ENCODE measurements around the gene FRYL. TPM values are rescaled to one million over a fixed set of nuclear protein-coding genes. Genes with fewer than 3 reads are reported as not detected.
A peak's percentile ranks its signal among the peaks of the same experiment; 100 is the strongest.
"Not testable (repeated sequence)": the region's sequence is repeated elsewhere in the genome, so short reads cannot be mapped to it uniquely, and the experiment has no call there.

The FRYL gene
- total and polyA plus RNA-seq, 2 donors = 33.2 to 44.2 TPM

DNA sequence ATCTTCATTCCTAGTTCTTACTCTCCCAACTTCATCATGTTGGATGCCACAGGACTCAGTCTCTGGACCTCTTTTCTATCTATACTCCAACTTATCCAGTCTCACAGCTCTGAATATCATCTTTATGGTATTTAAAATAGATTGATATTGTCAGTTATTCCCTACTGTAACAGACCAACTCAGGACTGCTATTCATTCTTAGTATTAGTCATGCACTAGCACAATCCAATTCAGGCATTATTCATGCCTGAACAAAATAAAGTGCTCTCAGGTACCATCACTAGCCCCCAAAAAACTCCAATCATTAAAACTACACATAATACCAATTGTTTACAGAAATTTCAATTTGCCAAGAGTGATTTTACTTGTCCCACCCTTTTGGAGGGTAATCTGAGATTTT lies 37.7 kb downstream of the FRYL start:
- DNase-seq (ENCODE audit: low read depth in 6 of 9, low spot score in 9 of 9) = no peak
- Histone ChIP-seq H3K4me1 (ENCODE audit: control insufficient read depth in 2 of 2, insufficient read depth in 2 of 2, low read length in 2 of 2) (peaks cover 7 to 11% of the 10 kb centered on the region in 2 donors), H3K36me3 (ENCODE audit: control insufficient read depth in 2 of 2, insufficient read depth in 2 of 2, low read length in 1 of 2) (no peaks in the 10 kb centered on the region)

DNA sequence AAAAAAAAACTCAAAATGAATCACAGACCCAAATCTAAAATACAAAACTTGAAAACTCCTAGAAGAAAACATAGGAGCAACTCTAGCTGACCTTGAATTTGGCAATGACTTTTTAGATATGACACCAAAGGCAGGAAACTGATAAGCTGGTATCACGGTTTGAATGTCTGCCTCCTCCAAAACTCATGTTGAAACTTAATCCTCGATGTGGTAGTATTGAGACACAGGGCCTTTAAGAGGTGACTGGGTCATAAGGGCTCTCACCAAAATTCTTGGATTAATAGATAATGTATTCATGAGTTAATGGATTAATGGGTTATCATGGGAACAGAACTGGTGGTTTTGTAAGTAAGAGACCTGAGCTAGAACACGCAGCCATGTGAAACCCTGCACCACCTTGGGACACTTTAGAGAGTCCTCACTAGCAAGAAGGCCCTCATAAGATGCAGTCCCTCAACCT lies 40.5 kb downstream of the FRYL start:
- H3K4me1 ChIP-seq (ENCODE audit: control insufficient read depth in 2 of 2, insufficient read depth in 2 of 2, low read length in 2 of 2) = peaks cover 0 to 3% of the 10 kb centered on the region in 2 donors
- H3K27ac ChIP-seq (ENCODE audit: low read depth in 1 of 2, low read length in 1 of 2) = no peak overlapping the region
- WGBS = 84% methylated on average over 3 of the region's 3 CpGs

More for the DNA sequence above, 37.7 kb downstream of the FRYL start:
- H3K9me3 ChIP-seq (ENCODE audit: control insufficient read depth in 2 of 2, insufficient read depth in 1 of 2, low read length in 1 of 2) = no peaks in the 10 kb centered on the region
- peak overlapping the region; percentile 10 to 53 for H3K27ac ChIP-seq (ENCODE audit: low read depth in 1 of 2, low read length in 1 of 2)
- H3K4me3 ChIP-seq (ENCODE audit: low read length in 2 of 2) = no peak overlapping the region
- H3K27me3 ChIP-seq (ENCODE audit: control insufficient read depth in 2 of 2, insufficient read depth in 1 of 2, low read length in 1 of 2) = no peaks in the 10 kb centered on the region

DNA sequence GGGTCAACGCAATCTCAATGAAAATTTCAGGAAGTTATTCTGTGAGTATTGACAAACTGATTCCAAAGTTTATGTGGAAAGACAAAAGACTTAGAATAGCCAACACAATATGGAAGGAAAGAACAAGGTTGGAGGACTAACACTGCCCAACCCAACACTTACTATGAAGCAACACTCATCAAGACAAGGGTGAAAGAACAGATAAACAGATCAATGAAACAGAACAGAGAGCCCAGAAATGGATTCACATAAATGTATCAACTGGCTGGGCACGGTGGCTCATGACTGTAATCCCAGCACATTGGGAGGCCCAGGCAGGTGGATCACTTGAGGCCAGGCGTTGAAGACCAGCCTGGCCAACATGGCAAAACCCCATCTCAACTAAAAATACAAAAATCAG lies 41.2 kb downstream of the FRYL start:
- H3K4me3 ChIP-seq (ENCODE audit: low read length in 2 of 2) = no peak overlapping the region
- H3K4me1 ChIP-seq (ENCODE audit: control insufficient read depth in 2 of 2, insufficient read depth in 2 of 2, low read length in 2 of 2) = peaks cover 0 to 3% of the 10 kb centered on the region in 2 donors
- no peak overlapping the region for H3K27ac ChIP-seq (ENCODE audit: low read depth in 1 of 2, low read length in 1 of 2)
- no peaks in the 10 kb centered on the region for H3K9me3 ChIP-seq (ENCODE audit: control insufficient read depth in 2 of 2, insufficient read depth in 1 of 2, low read length in 1 of 2)
- WGBS = 100% methylated on average over 3 of the region's 3 CpGs
- no peak for DNase-seq (ENCODE audit: low read depth in 6 of 9, low spot score in 9 of 9)
- H3K36me3 ChIP-seq (ENCODE audit: control insufficient read depth in 2 of 2, insufficient read depth in 2 of 2, low read length in 1 of 2) = no peaks in the 10 kb centered on the region
- H3K27me3 ChIP-seq (ENCODE audit: control insufficient read depth in 2 of 2, insufficient read depth in 1 of 2, low read length in 1 of 2) = no peaks in the 10 kb centered on the region

More for the DNA sequence above, 40.5 kb downstream of the FRYL start:
- Histone ChIP-seq H3K27me3 (ENCODE audit: control insufficient read depth in 2 of 2, insufficient read depth in 1 of 2, low read length in 1 of 2) (no peaks in the 10 kb centered on the region), H3K9me3 (ENCODE audit: control insufficient read depth in 2 of 2, insufficient read depth in 1 of 2, low read length in 1 of 2) (no peaks in the 10 kb centered on the region), H3K4me3 (ENCODE audit: low read length in 2 of 2) (no peak overlapping the region), H3K36me3 (ENCODE audit: control insufficient read depth in 2 of 2, insufficient read depth in 2 of 2, low read length in 1 of 2) (no peaks in the 10 kb centered on the region)
- no peak for DNase-seq (ENCODE audit: low read depth in 6 of 9, low spot score in 9 of 9)

DNA sequence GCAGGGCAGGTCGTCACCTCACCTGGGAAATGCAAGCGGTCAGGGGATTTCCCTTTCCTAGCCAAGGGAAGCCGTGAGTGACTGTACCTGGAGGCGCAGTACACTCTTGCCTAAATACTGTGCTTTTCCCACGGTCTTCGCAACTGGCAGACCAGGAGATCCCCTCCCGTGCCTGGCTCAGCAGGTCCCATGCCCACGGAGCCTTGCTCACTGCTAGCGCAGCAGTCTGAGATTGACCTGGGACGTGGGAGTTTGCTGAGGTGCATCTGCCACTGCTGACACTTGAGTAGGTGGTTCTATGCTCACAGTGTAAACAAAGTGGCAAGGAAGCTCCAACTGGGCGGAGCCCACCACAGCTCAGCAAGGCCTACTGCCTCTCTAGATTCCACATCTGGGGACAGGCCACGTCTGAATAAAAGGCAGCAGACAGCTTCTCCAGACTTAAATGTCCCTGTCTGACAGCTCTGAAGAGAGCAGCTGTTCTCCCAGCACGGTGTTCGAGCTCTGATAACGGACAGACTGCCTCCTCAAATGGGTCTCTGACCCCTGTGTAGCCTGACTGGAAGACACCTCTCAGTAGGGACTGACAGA lies 51.1 kb downstream of the FRYL start:
- peaks cover 0 to 10% of the 10 kb centered on the region in 2 donors for H3K4me1 ChIP-seq (ENCODE audit: control insufficient read depth in 2 of 2, insufficient read depth in 2 of 2, low read length in 2 of 2)
- not testable (repeated sequence) for H3K27me3 ChIP-seq (ENCODE audit: control insufficient read depth in 2 of 2, insufficient read depth in 1 of 2, low read length in 1 of 2); H3K36me3 ChIP-seq (ENCODE audit: control insufficient read depth in 2 of 2, insufficient read depth in 2 of 2, low read length in 1 of 2); H3K4me3 ChIP-seq (ENCODE audit: low read length in 2 of 2); H3K27ac ChIP-seq (ENCODE audit: low read depth in 1 of 2, low read length in 1 of 2); H3K9me3 ChIP-seq (ENCODE audit: control insufficient read depth in 2 of 2, insufficient read depth in 1 of 2, low read length in 1 of 2)
- DNase-seq (ENCODE audit: low read depth in 6 of 9, low spot score in 9 of 9) = peak in 2 of 9 donors; percentile 1 to 33
- WGBS = 85% methylated on average over 15 of the region's 15 CpGs

DNA sequence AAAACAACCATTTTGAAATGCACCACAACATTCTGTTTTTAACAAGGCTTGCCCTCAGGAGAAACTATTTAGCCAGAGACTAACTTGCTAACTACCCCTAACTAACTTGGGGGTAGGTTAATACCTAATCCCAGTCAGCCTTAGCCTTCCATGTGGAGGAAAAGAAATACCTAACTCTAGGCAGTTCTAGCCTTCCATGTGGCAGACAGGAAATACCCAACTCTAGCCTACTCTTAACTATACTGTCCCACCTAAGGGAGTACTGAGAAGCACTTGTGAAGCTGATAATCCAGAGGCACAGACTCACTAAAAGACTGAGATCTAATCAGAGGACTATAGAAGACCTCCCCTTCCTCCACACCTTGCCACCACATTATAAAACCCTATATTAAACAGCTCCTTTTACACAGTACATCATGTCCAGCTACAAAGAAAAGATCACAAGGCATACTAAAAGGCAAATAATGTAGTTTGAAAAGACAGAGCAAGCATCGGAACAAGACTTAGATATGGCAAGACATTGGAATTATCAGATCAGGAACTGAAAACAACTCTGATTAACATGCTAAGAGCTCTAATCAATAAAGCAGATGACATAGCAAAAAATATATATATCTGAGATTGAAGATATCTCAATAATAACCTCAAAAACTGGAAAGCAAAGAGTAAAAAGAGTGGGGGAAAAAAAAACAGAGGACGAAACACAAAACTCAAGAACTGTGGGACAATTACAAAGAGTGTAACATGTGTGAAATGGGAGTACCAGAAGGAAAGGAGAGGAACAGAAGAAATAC lies 52.2 kb downstream of the FRYL start:
- WGBS = 97% methylated on average over 2 of the region's 2 CpGs
- no peak for DNase-seq (ENCODE audit: low read depth in 6 of 9, low spot score in 9 of 9)
- H3K27me3 ChIP-seq (ENCODE audit: control insufficient read depth in 2 of 2, insufficient read depth in 1 of 2, low read length in 1 of 2) = no peaks in the 10 kb centered on the region
- no peaks in the 10 kb centered on the region for H3K36me3 ChIP-seq (ENCODE audit: control insufficient read depth in 2 of 2, insufficient read depth in 2 of 2, low read length in 1 of 2)
- peaks cover 0 to 3% of the 10 kb centered on the region in 2 donors for H3K9me3 ChIP-seq (ENCODE audit: control insufficient read depth in 2 of 2, insufficient read depth in 1 of 2, low read length in 1 of 2)
- no peak overlapping the region for H3K4me3 ChIP-seq (ENCODE audit: low read length in 2 of 2)
- no peak overlapping the region for H3K27ac ChIP-seq (ENCODE audit: low read depth in 1 of 2, low read length in 1 of 2)
- H3K4me1 ChIP-seq (ENCODE audit: control insufficient read depth in 2 of 2, insufficient read depth in 2 of 2, low read length in 2 of 2) = peaks cover 0 to 10% of the 10 kb centered on the region in 2 donors

DNA sequence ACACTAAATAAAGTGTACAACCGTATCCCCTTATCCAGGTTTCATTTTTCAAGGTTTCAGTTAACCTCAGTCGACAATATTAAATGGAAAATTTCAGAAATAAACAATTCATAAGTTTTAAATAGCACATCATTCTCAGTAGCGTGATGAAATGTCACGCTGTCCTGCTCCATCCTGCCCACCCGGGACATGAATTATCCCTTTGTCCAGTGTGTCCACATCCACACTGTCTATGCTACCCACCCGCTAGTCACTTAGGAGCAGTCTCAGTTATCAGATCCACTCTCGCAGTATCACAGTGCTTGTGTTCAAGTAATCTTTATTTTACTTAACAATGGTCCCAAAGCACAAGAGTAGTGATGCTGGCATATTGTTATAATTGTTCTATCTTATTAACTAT lies 54.7 kb downstream of the FRYL start:
- DNase-seq (ENCODE audit: low read depth in 6 of 9, low spot score in 9 of 9) = no peak
- H3K4me3 ChIP-seq (ENCODE audit: low read length in 2 of 2) = no peak overlapping the region
- peaks cover 0 to 10% of the 10 kb centered on the region in 2 donors for H3K4me1 ChIP-seq (ENCODE audit: control insufficient read depth in 2 of 2, insufficient read depth in 2 of 2, low read length in 2 of 2)
- no peaks in the 10 kb centered on the region for H3K27me3 ChIP-seq (ENCODE audit: control insufficient read depth in 2 of 2, insufficient read depth in 1 of 2, low read length in 1 of 2)
- WGBS = 95% methylated on average over 7 of the region's 7 CpGs
- H3K36me3 ChIP-seq (ENCODE audit: control insufficient read depth in 2 of 2, insufficient read depth in 2 of 2, low read length in 1 of 2) = no peaks in the 10 kb centered on the region
- H3K27ac ChIP-seq (ENCODE audit: low read depth in 1 of 2, low read length in 1 of 2) = no peak overlapping the region
- H3K9me3 ChIP-seq (ENCODE audit: control insufficient read depth in 2 of 2, insufficient read depth in 1 of 2, low read length in 1 of 2) = peaks cover 0 to 3% of the 10 kb centered on the region in 2 donors

DNA sequence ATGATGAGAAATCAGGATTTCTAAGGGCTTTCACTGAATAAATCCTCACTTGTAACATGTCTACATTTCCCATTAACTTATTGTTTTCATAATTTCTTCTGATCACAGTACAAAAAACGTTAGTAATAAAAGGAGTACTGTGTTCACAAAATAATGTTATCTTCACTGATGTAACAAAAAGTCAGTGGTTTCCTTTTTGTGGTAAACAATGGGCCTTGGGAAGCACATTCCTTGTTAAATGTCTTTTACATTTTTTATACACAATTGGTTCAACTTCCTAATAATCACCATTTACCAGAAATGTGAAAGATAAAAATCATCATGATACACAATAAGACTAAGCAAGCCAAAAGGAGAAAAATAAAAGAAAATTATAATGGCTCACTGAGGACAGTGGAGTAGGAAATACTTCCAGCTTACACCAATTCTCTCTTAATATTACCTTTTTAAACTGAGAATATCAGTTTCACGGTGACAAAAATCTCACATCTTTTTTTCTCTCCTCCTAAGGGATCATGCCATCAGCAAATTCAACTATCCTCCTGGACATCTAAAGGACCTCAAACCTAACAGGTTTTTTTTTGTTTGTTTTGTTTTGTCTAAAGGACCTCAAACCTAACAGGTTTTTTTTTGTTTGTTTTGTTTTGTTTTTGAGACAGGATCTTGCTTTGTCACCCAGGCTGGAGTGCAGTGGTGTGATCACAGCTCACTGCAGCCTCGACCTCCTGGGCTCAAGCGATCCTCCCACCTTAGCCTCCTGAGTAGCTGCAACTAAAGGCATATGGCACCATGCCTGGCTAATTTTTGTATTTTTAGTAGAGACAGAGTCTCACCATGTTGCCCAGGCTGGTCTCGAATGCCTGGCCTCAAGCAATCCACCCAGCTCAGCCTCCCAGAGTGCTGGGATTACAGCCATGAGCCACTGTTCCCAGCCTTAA lies 57.3 kb downstream of the FRYL start:
- H3K9me3 ChIP-seq (ENCODE audit: control insufficient read depth in 2 of 2, insufficient read depth in 1 of 2, low read length in 1 of 2) = peaks cover 0 to 3% of the 10 kb centered on the region in 2 donors
- DNase-seq (ENCODE audit: low read depth in 6 of 9, low spot score in 9 of 9) = no peak
- no peak overlapping the region for H3K4me3 ChIP-seq (ENCODE audit: low read length in 2 of 2)
- H3K27me3 ChIP-seq (ENCODE audit: control insufficient read depth in 2 of 2, insufficient read depth in 1 of 2, low read length in 1 of 2) = no peaks in the 10 kb centered on the region
- no peaks in the 10 kb centered on the region for H3K36me3 ChIP-seq (ENCODE audit: control insufficient read depth in 2 of 2, insufficient read depth in 2 of 2, low read length in 1 of 2)
- H3K27ac ChIP-seq (ENCODE audit: low read depth in 1 of 2, low read length in 1 of 2) = no peak overlapping the region
- H3K4me1 ChIP-seq (ENCODE audit: control insufficient read depth in 2 of 2, insufficient read depth in 2 of 2, low read length in 2 of 2) = peaks cover 0 to 4% of the 10 kb centered on the region in 2 donors
- WGBS = 77% methylated on average over 5 of the region's 5 CpGs

DNA sequence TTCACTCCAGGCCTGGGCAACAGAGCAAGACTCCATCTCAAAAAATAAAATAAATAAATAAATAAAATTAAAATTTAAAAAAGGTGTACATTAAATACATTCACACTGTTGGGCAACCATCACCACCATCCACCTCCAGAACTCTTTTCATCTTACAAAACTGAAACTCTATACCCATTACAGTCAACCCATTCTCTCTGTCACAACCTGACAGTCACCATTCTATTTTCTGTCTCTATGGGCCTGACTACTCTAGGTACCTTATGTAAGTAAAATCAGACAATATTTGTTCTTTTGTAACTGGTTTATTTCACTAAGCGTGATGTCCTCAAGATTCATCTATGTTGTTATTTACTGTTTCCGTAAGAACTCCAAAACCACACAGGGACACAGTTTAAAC lies 59.6 kb downstream of the FRYL start:
- Histone ChIP-seq H3K27ac (ENCODE audit: low read depth in 1 of 2, low read length in 1 of 2) (no peak overlapping the region), H3K36me3 (ENCODE audit: control insufficient read depth in 2 of 2, insufficient read depth in 2 of 2, low read length in 1 of 2) (no peaks in the 10 kb centered on the region), H3K4me1 (ENCODE audit: control insufficient read depth in 2 of 2, insufficient read depth in 2 of 2, low read length in 2 of 2) (no peaks in the 10 kb centered on the region), H3K9me3 (ENCODE audit: control insufficient read depth in 2 of 2, insufficient read depth in 1 of 2, low read length in 1 of 2) (peaks cover 0 to 3% of the 10 kb centered on the region in 2 donors), H3K27me3 (ENCODE audit: control insufficient read depth in 2 of 2, insufficient read depth in 1 of 2, low read length in 1 of 2) (no peaks in the 10 kb centered on the region), H3K4me3 (ENCODE audit: low read length in 2 of 2) (no peak overlapping the region)
- DNase-seq (ENCODE audit: low read depth in 6 of 9, low spot score in 9 of 9) = no peak
- WGBS = 96% methylated on average over 2 of the region's 2 CpGs

All from thymus (tissue), 11 donors.